Right forelimb (tissue), 1 donor: Measurements from ENCODE around the gene MIEN1.

Source experiments
- DNase-seq: peaks from one replicate; pipeline ENCODE4 v3.0.0-alpha.2; 2018

MIEN1 gene

DNA sequence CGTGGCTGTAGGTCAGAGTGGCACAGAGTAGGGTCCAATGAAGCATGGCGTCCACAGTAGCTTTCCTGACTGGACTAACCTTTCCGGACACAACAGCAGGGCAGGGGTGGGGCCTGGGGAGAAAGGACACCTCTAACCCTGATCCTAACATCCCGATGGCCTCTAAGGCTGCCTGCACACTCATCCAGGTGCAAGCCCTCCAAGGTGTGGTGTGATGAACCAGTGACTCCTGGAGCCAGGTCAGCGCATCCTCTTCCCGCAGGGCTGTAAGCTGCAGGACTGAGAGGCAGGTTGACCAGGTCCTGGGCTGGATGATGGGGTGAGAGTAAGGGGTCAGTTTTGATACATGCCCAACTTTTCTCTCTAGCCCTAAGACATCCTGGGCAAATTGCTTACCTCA is 33.6 kb downstream of the MIEN1 start:
- DNase-seq = no peak

- no peak for DNase-seq
Measured at GRCh38 chr17:39695089-39695474, 35.2 kb downstream of the MIEN1 start.

GRCh38 chr17:39694593-39694992 is 35.7 kb downstream of the MIEN1 start:
- DNase-seq = no peak

DNA sequence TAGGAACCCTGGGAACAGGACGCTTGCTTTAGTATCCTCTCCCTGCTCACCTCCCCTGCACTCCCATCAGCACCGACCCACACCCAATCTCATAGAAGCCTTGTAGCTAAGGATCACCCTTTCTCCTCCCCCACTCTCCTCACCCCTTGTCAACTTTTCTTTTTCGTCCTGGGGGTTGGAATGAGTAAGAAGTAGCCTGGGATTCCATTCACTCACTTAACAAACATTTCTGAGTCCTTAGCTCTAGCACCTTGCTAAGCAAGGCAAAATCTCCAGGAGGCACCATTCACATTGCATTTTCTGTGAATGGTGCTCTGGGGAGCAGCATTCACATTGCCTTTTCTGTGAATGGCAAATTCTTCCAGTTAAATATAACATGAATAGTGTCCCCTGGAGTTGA is 41.4 kb downstream of the MIEN1 start:
- no peak for DNase-seq

DNA sequence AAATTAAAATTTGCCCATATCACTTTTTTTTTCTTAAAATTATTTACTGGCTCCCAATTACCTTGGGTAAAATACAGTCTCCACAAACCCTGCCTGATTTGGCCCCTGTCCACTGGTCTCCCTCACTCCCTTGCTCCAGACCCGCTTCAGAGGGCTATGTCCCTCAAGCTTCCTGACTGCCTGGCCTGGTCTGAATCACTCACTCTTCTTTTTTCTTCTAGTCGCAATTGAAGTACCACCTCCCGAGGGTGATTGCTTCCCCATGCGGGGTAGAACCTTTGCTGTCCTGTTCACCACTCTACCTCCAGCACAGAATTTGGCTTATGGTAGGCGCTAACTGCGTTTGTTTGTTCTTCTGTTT is 41.9 kb downstream of the MIEN1 start:
- DNase-seq = no peak

GRCh38 chr17:39687546-39688474 is 42.5 kb downstream of the MIEN1 start, which contains the start of gene PGAP3:
Gene PGAP3 (minus strand): TSS chr17:39688057. CDS start chr17:39688014, 43 bp downstream.
- peak; percentile 92 for DNase-seq

GRCh38 chr17:39687101-39687545 is 43.2 kb downstream of the MIEN1 start:
- DNase-seq = no peak

DNA sequence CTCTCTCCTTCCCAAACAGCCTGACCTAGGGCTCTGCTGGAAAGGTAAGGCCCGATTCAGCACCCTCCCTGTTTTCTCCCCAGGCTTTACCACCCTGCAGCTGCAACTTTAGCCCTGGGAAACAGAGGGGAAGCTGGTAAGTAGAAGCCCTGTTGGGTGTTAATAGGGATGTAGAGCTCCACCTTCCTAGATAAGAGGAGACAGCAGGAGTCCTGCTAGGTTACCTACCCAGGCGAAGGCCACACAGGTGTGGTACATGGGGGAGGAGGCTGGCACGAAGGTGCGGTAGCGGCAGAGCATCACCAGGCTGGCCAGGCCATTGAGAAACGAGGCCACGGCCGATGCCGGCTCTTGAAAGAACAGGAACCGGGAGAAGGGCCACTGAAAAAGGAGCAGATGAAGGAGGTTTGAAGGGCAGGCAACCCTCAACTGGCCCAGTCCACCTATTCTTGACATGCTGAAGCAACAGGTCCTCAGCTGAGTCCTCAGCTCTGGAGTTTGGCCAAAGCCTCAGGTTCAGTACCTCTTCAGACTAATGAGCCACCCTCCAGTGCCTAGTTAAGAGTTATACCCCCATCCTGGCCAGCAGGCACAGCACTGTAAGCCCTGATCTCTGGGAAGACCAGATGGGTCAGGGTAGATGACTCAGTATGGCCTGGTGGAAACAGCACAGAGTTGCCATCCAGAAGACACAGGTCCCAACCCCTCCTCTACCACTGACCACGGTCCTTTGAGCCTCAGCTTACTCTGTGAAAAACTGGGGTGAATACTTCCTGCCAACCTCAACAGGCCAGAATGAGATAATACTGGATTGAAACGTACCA is 45.8 kb downstream of the MIEN1 start:
- no peak for DNase-seq

DNA sequence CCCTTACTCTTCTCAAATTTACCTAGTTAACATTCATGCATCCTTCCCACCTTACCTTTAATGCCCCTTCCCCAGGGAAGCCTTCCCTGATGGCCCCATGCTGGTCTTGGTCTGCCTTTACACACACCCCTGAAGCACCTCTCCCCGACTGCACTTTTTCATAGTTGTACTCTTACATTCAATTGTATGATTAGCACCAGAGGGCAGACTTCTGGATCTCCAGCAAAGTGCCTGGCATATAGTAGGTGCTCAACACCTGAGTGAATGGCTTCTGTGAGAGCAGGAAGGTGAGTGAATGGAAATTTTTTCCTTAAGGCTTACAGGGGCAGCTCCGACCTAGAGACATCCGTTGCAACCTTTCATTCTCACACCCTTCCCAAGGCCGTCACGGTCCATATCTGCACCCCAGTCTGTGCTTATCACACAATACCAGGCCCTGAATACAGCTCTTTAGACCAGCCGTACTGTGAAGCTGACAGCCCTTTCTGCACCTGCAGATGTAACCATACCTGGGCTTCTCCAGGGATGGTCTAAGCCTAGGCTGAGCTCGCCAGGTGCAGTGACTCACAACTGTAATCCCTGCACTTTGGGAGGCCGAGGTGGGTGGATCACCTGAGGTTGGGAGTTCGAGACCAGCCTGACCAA is 46.9 kb downstream of the MIEN1 start:
- no peak for DNase-seq

DNA sequence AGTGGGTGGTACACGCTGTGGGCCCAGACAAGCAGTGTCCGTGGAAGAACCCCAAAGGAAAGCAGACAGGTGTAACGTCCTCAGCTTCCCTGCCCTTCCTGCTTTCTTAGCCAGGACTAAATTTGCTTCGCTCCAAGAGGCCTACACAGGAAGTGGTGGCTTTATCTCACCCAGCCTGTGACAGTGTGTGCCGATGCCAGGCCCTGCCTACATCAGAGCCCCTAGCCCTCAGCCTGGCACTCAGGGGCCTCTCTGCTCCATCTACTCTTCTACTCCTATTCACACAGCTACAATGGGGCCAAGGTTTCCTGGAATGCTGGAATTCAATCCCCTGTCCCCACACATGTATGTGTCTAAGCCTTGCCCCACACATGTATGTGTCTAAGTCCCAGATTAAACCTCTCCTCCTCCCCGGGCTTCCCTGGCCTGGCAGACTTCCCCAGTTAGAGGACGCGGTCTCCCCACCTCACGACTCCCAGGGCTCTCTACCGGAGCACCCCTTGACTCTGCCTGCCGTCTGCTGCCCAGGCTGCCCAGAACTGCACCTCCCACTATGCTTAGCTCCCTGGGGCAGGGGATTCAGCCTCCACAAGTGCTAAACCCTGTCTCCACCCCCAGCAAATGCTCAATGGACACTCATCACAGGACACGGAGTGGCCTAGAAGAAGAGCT is 50.7 kb downstream of the MIEN1 start:
- no peak for DNase-seq
